HG03457 (cell line): ENCODE data around the gene EVPLL.
"Not testable (repeated sequence)": the region's sequence is repeated elsewhere in the genome, so short reads cannot be mapped to it uniquely, and the experiment has no call there.

Source experiments
- ATAC-seq: cut with Tn5 transposase; IDR thresholded peaks from one replicate; pipeline ENCODE4 v1.9.1; 2021; ENCODE audit warnings: moderate number of reproducible peaks; ENCODE audit not compliant: unreplicated experiment

EVPLL gene

GRCh38 chr17:18378614-18379013 lies 1.0 kb downstream of the EVPLL start:
- ATAC-seq = not testable (repeated sequence)

- ATAC-seq = no peak
These were observed 1.9 kb downstream of the EVPLL start for GRCh38 chr17:18379246-18380146.

GRCh38 chr17:18380471-18381157 lies 3.0 kb downstream of the EVPLL start:
- no peak for ATAC-seq

GRCh38 chr17:18381158-18381952 lies 3.8 kb downstream of the EVPLL start:
- no peak for ATAC-seq

GRCh38 chr17:18381953-18382245 lies 4.3 kb downstream of the EVPLL start:
- ATAC-seq = no peak

GRCh38 chr17:18382441-18383078 lies 5.0 kb downstream of the EVPLL start:
- no peak for ATAC-seq

GRCh38 chr17:18383079-18383481 lies 5.5 kb downstream of the EVPLL start:
- not testable (repeated sequence) for ATAC-seq

- ATAC-seq = not testable (repeated sequence)
These were observed 6.7 kb downstream of the EVPLL start for GRCh38 chr17:18384271-18384670.

GRCh38 chr17:18387583-18387982 lies 10.0 kb downstream of the EVPLL start:
- ATAC-seq = not testable (repeated sequence)

- ATAC-seq = not testable (repeated sequence)
These were observed 10.7 kb downstream of the EVPLL start for GRCh38 chr17:18388266-18388665.

GRCh38 chr17:18388728-18389127 lies 11.2 kb downstream of the EVPLL start:
- ATAC-seq = not testable (repeated sequence)

GRCh38 chr17:18401872-18402590 lies 24.5 kb downstream of the EVPLL start:
- not testable (repeated sequence) for ATAC-seq

- ATAC-seq = not testable (repeated sequence)
These were observed 25.6 kb downstream of the EVPLL start for GRCh38 chr17:18403166-18403565.

- ATAC-seq = not testable (repeated sequence)
These were observed 26.0 kb downstream of the EVPLL start for GRCh38 chr17:18403604-18404003.

- not testable (repeated sequence) for ATAC-seq
These were observed 31.3 kb downstream of the EVPLL start for GRCh38 chr17:18408906-18409305.

GRCh38 chr17:18409321-18409720 lies 31.7 kb downstream of the EVPLL start:
- not testable (repeated sequence) for ATAC-seq

- ATAC-seq = not testable (repeated sequence)
These were observed 33.2 kb downstream of the EVPLL start for GRCh38 chr17:18410736-18411135.

GRCh38 chr17:18411377-18411864 lies 33.8 kb downstream of the EVPLL start:
- ATAC-seq = not testable (repeated sequence)

- ATAC-seq = not testable (repeated sequence)
These were observed 34.5 kb downstream of the EVPLL start for GRCh38 chr17:18412001-18412538.

GRCh38 chr17:18421521-18421920 lies 43.9 kb downstream of the EVPLL start:
- not testable (repeated sequence) for ATAC-seq
